ENCODE results near the gene RAG1.

The RAG1 gene

DNA sequence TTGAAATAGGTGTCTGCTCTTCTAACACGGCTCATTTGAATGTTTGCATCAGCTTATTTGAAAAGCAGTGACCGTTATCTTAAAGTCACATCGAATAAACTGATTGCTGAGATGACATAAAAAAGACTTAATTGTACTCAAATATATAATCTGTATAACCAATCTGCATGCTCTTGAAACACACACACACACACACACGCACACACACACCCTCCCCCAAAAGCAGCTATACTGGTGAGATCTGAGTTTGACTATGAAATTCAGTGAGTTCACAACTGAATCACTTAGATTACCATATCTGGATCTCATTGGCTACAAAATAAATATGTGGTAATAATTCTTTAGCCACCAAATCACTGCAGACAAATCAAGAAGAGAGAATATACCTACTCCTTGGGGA, 22.7 kb downstream of the RAG1 start:
- DNase-seq (ENCODE audit: low read depth): no peak

DNA sequence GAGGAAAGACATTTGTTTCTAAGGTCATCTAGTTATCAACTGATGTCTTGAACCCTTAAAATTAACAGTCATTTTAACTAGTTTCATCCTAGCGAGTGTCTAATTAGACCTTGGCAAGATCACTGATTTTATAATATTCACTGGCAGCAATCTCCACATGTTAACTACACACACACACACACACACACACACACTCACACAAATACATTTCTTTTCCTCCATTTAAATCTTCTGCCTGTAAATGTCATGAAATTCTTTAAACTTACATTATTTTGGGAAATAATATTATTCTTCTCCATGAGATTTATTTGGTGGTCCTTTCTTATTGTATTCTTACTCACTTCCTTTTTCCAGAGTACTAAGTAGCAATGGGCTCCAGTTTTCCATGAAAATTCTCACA, 23.6 kb downstream of the RAG1 start:
- no peak for DNase-seq (ENCODE audit: low read depth)

DNA sequence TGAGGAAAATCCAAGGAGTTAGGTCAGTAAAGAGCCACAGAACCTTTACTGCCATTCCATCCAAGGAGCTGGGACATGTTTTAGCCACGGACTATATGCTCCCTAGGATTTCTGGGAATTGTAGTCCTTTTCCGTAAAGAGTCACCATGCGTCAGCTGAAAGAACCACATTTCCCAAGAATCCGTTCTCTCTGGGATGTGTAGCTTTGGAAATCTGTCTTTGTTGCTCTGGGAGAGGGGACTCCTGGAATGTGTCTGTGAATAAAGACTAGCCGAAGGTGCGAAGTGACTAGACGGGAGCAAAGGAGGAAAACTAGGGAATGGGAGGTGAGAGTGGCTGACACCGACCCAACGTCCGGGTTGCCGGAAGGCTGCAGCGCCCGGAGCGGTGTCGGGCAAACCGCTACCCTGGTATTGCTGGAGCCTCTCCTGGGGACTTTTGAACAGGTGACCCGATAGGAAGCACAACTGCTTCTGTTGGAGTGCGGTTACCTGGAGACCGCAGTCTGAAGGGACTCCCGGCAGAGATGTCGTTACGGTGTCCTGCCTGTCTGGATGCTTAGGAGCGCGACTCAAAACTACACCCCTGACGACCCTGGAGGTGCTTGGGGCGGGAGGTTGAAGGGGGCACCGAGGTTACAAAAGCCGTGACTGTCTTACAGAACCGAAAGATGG, 26.6 kb downstream of the RAG1 start, which contains the start of gene IFTAP:
Gene IFTAP, plus strand, starts transcription at position 187 of the 674 bp plus-strand sequence. CDS start 15,602 bp downstream, outside the sequence.
- DNase-seq (ENCODE audit: low read depth): no peak

DNA sequence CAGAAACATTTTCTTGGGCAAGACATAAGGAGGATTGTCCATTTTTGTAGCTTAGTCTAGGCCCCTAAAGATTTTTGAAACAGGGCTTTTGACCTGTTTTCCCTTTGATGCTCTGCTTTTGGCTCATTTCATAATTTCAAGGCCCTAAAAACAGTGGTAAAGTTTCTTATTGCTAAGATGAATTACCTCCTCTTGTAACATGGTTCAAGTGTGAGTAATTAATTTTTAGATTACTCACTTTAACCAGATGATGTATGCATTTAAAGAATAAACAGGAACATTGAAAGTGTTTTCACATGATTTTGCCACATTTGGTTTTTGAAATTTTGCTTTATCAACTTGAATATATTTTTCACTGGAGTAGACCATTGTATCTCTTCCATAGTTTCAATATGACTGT, 29.1 kb downstream of the RAG1 start:
- no peak for DNase-seq (ENCODE audit: low read depth)

DNA sequence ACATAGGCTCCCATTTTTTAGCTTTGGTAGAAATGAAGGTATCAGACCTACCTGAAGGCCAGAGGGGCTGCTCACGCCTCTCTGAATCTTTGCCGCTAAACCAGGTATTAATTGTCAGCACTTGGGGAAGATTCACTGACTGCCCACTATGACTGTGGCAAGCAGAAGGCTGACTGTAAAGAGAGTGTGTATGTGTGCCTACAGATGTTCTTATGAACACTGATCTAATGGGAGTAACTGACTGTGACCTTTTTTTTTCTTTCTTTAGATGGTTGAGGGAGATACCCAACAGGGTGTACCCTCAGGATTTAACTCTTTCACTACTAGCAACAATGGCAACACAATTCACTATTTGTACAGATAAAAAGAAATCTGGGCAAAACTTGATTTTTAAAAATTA, 30.2 kb downstream of the RAG1 start, which contains the start of gene RAG2:
Gene RAG2, minus strand, starts transcription at position 186 of the 400 bp plus-strand sequence. CDS start 4,068 bp downstream, outside the sequence.
- DNase-seq (ENCODE audit: low read depth): no peak

DNA sequence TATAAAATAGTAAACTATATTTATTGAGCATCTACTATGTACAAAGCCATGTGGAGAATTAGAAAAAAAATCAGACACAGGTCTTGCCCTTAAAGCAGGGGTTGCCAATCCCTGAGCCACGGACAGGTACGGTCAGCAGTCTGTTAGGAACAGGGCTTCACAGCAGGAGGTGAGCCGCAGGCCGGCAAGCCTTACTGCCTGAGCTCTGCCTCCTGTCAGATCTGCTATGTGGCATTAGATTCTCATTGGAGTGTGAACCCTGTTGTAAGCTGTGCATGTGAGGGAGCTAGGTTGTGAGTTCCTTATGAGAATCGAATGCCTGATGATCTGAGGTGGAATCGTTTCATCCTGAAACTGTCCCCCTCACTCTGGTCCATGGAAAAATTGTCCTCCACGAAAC, 32.4 kb downstream of the RAG1 start:
- no peak for DNase-seq (ENCODE audit: low read depth)

DNA sequence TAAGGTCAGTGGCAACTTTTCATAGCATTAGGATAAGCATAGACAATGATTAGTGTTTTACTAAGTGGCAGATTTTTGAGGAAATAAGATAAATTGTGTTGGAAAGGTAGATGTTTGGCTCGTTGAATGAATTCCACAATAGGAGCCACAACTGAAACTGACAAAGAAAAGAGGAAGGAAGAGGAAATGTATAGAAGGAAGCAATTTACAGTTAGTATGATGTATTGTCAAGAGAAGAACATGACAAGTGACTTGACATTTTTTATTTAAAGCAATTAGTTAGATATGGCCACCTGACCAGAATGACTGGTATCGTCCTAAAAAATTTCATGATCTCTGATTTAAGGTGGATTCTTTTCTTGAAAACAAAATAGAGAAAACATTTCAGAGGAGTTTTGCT, 33.3 kb downstream of the RAG1 start:
- no peak for DNase-seq (ENCODE audit: low read depth)

DNA sequence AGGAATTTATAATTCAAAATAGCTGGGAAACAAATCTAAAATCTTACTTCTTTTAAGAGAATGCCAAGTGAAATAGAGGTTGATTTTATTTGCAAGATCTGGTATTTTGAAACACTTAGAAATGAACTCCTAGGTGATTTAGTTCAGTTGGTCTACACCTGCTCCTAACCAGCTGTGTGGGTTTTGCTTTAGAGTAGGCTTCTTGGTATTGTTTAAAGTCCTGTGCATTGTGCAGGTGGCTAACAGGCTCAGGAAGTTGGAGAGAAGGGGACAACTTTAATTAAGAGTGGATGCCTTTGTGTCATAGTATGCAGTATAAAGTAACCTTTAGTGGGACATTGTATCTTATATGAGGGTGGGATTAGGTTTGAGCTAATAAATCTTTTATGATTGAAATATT, 34.3 kb downstream of the RAG1 start:
- DNase-seq (ENCODE audit: low read depth): no peak

DNA sequence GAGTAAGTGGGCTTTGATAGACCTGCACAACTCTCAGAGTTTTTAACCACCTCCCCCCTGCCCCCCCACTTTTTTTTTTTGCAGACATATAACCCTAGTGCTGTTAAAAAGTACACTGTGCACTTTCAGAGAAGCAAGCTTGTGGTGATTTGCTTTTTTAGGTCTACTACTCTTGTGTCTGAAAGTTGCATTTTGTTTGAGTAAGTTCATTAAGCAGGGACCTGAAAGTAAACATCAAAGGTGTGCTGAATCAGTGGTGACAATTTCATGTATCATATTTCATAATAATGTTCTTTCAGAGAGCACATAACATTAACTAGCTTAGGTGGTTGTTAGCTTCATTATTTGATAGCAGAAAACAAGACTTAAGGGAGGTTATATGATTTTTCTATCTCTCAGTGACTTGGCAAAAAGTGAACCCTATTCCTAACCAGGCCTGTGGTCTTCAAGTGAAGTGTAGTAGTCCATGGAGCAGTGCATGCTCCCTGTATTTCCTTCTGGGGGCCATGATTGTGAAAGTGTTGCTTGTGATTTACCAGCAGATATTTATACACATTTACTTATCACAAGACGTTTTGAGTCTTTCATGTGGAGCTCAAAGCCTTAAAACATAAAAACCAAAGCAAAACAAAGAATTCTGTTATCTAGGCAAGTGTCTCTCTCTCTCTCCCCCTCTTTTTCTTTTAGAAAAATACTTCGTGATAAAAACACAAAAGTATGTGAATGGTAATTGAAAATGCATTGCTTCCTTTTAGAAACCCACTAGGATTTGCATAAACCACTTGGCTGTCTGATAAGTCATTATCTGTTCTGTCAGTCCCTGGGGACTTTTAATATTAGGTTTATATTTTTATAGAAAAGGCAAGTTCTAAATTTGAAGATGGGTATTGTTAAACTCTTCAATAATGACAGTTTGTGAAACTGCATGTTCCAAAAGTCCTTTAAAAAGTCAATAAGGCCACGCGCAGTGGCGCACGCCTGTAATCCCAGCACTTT, 37.7 kb downstream of the RAG1 start:
- no peak for DNase-seq (ENCODE audit: low read depth)

DNA sequence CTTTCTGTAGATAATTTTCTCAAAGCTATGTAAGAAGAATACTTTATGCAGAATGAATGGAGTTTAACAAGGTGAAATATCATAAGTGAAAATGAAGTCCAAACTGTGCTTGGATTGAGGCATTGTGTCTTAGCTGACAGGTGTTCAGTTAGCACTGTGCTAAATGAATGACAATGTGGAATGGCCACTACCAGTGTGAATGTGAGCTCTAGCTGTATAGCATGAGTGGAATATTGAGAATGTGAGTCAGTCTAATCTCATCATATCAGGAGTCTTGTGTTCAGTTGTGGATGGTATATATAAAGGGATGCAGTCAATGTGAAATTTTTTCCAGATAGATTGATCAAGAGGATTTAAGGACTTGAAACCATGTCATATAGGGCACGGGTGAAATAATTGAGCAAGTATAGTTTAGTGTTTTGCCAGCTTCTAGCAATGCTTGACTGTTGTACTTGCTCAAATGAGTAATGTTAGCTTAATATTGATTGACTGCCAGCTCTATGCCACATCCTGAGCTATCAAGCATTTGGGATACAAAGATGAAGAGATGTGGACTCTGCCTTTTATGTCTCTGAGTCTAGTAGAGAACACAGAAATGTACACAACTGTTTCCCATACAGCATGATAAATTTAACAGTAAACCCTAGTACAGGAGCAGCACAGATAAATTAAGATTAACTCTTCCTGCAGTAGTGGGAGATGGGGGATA, 40.8 kb downstream of the RAG1 start:
- no peak for DNase-seq (ENCODE audit: low read depth)

DNA sequence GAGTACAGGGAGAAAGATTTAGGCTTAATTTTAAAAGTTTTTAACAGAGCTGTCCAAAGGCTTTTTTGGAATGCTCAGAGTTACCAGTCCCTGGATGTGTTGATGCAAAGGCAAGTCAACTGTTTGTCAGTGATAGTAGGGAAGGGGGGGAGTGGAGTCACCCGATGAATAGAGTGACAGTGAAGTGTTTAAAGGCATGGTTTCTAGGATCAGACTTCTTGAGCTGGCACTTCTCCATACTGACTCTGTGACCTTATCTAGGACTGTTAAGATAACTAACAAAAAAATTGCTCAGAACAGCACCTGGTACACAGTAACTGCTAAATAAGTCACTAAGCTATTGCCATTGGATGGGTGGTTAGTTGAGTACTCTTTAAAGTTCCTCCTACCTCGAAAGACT, 41.6 kb downstream of the RAG1 start:
- DNase-seq (ENCODE audit: low read depth): no peak

DNA sequence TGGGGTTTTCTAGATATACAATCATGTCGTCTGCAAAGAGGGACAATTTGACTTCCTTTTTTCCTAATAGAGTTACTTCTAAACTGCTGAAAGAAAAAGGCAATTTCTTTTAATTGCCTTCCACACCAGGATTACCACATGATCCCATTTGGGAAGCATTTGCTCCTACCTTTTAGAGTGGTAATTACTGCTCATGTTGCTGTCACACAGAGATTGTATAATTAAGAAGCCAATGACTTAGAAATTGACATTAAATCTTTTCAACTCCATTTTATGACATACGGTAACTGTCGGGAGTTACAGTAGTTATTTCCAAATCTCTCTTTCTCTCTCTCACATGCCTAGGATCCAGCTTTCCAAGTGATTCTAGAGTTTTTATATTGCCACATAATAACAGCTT, 48.0 kb downstream of the RAG1 start:
- DNase-seq (ENCODE audit: low read depth): no peak

DNA sequence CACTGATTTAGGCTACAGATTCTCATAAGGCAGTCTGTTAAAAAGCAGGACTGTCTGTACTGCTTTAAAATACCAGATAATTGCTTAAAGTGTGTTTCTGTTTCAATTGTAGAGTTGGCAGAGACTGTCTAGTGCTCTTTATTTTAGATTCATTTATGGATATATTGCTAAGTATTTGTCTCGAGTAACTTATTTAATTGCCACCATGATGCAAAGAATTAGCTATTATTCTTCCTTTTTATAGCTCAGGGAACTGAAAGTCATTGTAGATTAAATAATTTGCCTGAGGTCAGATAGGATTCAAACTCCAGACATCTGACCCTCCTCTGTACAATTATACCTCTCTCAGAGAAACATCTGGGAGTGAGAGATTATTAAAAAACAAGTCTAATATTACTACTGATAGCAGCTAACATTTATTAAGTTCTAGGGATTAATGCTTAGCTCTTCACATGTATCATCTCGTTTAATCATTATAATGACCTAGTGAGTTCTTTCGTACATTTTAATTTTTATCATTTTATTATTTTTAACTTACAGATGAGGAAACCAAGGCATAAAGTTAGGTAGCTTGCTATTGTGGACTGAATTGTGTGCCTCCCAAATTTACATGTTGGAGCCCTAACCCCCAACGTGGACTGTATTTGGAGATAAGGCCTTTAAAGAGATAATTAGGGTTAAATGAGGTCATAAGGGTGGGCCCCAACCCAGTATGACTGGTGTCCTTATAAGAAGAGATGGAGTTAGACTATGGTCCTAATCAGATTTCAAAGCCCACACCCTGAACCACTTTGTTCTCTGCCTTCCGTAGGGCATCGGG, 49.9 kb downstream of the RAG1 start:
- no peak for DNase-seq (ENCODE audit: low read depth)

DNA sequence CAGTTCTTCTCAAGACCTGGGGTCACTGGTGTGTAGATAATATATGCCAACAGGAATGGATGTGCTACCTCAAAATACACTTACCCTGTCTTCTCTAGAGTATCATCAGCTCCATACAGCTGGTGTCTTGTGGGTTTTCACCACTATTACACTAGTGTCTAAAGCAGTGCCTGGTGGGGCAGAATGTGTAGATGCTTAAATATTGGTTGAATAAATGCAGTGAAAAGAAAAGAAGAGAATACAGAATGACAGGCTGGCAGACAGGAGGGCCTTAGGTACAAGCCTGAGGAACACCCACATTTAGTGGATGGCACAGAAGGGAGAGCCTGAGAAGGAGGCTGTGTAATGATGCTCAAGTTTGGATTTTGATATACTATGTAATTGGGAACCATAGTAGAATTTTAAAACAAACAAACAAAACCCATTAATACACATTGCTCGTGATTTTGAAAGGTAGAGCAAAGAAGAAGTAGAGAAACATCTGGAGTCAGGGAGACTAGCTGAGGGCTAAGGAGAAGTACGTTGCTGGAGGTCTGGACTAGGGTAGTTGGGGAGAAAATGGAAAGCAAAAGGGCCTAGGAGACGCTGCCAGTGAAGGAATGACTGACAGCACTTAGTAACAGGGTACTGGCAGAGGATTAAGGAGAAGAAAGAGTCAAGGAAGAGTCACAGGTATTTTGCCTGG, 50.7 kb downstream of the RAG1 start:
- DNase-seq (ENCODE audit: low read depth): no peak

DNA sequence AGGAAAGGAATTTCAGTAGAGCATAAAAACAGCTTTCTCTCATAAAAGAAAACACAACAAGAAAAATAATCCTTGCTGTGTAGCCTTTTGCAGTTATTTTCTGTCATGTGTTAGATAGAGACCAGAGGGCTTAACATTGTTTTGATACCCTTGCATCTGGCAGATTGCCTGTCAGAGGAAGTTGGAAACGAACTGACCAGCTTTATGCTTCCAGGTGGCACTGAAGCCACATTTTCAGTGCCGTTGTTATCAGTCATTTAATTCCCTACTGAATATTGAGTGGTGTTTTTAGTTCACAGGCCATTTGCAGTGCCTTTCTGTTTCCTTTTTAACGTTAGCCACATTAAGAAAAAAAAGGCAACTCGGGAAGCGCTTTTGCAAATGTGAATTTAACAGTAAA, 51.7 kb downstream of the RAG1 start:
- DNase-seq (ENCODE audit: low read depth): no peak

DNA sequence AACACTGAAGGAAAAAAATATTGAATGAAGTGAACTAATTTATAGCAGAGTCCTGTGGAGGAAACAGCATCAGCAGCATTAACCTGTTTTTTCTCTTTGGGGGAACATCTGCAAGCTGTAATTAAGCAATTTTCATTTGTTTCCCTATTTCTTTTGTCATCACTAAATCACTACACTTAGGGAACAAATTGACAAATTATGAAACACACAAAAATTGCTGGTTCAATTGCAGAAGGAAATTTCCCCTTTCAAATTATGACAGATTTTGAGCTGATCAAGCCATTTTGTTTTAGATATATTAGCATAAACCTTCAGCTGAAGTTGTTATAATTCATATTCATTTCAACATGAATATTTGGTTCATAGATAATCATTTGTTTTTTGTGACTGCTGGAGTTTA, 52.4 kb downstream of the RAG1 start:
- DNase-seq (ENCODE audit: low read depth): no peak

DNA sequence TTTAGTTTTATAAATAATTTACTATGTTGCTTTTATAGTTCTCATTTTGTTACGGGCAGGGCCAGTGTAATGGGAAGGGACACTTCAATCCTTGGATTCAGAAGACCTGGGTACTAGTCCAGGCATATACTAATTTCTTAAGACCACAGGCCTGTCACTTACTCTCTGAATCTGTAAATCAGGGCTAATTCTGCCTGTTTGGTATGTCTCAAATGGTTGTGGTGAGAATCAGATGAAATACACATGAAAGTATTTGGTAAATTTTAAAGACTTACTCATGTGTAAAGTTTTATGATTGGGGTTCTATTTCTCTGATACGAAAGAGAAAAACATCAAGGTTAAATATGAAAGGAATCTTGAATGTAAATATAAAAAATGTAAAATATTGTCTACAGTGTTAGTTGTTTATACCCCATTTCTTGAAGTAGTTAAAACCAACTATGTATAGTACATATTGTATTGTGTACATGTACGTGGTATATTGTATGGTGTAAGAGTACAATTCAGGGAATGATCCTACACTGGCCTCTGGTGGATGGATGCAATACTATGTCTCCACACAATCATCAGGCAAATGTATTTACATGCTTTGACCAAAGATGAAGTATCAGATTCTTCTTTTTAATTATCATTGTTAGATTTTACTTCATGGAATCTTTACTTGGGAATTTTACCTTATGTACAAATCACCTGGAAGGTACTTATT, 54.8 kb downstream of the RAG1 start:
- no peak for DNase-seq (ENCODE audit: low read depth)

DNA sequence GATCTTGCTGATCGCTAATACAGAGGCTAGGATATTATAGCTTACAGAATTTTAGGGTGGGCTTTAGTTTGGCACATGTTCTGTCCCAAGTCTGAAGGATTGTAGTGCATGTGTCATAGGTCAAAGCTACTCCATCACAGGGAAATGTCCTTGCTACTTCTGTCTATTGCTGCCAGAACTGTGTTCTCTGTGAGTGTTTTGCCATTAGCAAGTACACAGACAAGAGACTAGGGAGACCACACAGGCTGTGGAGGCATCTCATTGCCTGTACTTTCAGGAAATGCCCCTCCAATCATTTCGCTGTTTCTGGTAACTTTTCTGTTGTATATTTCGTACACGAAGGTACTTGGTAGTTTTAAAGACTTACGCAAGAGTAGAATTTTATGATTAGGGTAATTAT, 55.7 kb downstream of the RAG1 start:
- DNase-seq (ENCODE audit: low read depth): no peak

DNA sequence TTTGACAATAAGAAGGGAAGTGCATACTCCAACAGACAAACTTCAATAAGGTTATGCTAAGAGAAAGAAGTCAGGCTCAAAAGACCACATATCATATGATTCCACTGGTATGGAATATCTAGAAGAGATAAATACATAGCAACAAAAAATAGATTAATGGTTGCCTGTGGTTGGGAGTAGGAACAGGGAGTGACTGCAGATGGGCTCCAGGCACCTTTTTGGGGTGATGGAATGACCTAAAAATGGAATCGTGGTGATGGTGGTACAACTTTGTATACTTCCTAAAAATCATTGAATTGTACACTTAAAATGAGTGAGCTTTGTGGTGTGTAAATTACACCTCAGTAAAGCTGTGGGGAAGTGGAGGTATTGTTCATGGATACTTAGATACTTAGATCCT, 59.2 kb downstream of the RAG1 start:
- no peak for DNase-seq (ENCODE audit: low read depth)

DNA sequence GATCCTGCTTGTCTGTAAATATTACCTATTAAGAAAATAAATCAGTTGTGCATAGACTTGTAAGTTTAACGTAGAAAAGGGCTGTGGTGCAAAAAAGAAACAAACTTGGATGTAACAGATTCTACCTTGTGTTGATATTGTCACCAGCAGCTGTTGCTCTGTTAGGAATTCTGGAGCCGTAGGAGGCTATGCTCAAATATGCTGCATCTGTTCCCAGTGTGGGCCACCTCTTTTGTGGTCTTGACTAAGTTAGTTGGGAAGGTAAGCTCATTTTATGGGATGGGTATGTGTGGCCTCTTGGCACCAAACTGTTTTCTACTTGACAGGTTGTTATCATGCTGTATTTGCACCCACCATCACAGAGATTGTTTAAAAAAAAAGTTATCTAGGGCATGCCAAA, 59.7 kb downstream of the RAG1 start:
- no peak for DNase-seq (ENCODE audit: low read depth)
